Endometrial microvascular endothelial cells (primary cell): ENCODE data around the gene CHMP2A. TPM values are rescaled to one million over a fixed set of nuclear protein-coding genes. Genes with fewer than 3 reads are reported as not detected.

Experiments used
- in situ Hi-C: cut with HindIII; loops from 2 replicates; pipeline ENCODE4 v1.10.0; 2017; ENCODE audit warnings: low sequenced_read_pairs, low pct_unique_long_range_greater_than_20kb; ENCODE audit errors: inconsistent ontology term
- total RNA-seq: library from RNA; depleted of rRNA; stranded (reverse); fragments of >200 nt; gene quantifications from one replicate; pipeline ENCODE4 v1.2.3, GENCODE V29; 2015; ENCODE audit errors: inconsistent ontology term

CHMP2A gene
- total RNA-seq, 1 donor from 2014 or later = 67.3 TPM

GRCh38 chr19:58570770-58571574 is 16.1 kb upstream of the CHMP2A start:
- in situ Hi-C loops = no loop called here

GRCh38 chr19:58569943-58570670 is 15.2 kb upstream of the CHMP2A start:
- in situ Hi-C loops = no loop called here

GRCh38 chr19:58569191-58569942 is 14.5 kb upstream of the CHMP2A start:
- in situ Hi-C loops = no loop called here

GRCh38 chr19:58568453-58569130 is 13.7 kb upstream of the CHMP2A start:
- in situ Hi-C loops = no loop called here

- in situ Hi-C loops = no loop called here
Measured at GRCh38 chr19:58566989-58567388, 12.1 kb upstream of the CHMP2A start.

- in situ Hi-C loops = no loop called here
Measured at GRCh38 chr19:58563823-58564222, 8.9 kb upstream of the CHMP2A start.

GRCh38 chr19:58563034-58563573 is 8.2 kb upstream of the CHMP2A start:
- in situ Hi-C loops = no loop called here

- in situ Hi-C loops = no loop called here
Measured at GRCh38 chr19:58562122-58563033, 7.5 kb upstream of the CHMP2A start.

- in situ Hi-C loops = no loop called here
Measured at GRCh38 chr19:58561373-58562121, 6.6 kb upstream of the CHMP2A start.

GRCh38 chr19:58560921-58561320 is 6.0 kb upstream of the CHMP2A start:
- in situ Hi-C loops = no loop called here

- in situ Hi-C loops = no loop called here
Measured at GRCh38 chr19:58560007-58560887, 5.3 kb upstream of the CHMP2A start.

GRCh38 chr19:58559275-58560006 is 4.5 kb upstream of the CHMP2A start:
- in situ Hi-C loops = no loop called here

- in situ Hi-C loops = no loop called here
Measured at GRCh38 chr19:58558623-58559274, 3.8 kb upstream of the CHMP2A start.

- in situ Hi-C loops = no loop called here
Measured at GRCh38 chr19:58558066-58558622, 3.2 kb upstream of the CHMP2A start, which contains the start of gene UBE2M. TSS of gene UBE2M (minus strand) at chr19:58558611. CDS start at chr19:58558381, 230 bp downstream.
